GM20000 (cell line): ENCODE results near the gene VWA8.
"Not testable (repeated sequence)": the region's sequence is repeated elsewhere in the genome, so short reads cannot be mapped to it uniquely, and the experiment has no call there.

Experiments
- DNase-seq: peaks from one replicate; pipeline ENCODE4 v3.0.0; 2012; ENCODE audit warnings: low spot score
- CTCF ChIP-seq: IDR thresholded peaks from 2 replicates; pipeline ENCODE4 v1.5.1; 2012; ENCODE audit warnings: mild to moderate bottlenecking, control low read depth; ENCODE audit errors: extremely low read depth, missing control alignments

The VWA8 gene

GRCh38 chr13:41622432-41623429, 338.2 kb downstream of the VWA8 start:
- DNase-seq, result no peak
- TF ChIP-seq CTCF, result no peak

GRCh38 chr13:41621716-41622431, 339.0 kb downstream of the VWA8 start:
- no peak for DNase-seq
- no peak for TF ChIP-seq CTCF

DNA sequence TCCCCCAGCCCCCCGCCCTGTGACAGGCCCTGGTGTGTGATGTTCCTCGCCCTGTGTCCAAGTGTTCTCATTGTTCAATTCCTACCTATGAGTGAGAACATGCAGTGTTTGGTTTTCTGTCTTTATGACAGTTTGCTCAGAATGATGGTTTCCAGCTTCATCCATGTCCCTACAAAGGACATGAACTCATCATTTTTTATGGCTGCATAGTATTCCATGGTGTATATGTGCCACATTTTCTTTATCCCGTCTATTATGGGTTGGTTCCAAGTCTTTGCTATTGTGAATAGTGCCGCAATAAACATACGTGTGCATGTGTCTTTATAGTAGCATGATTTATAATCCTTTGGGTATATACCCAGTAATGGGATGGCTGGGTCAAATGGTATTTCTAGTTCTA, 343.3 kb downstream of the VWA8 start:
- DNase-seq, result not testable (repeated sequence)

DNA sequence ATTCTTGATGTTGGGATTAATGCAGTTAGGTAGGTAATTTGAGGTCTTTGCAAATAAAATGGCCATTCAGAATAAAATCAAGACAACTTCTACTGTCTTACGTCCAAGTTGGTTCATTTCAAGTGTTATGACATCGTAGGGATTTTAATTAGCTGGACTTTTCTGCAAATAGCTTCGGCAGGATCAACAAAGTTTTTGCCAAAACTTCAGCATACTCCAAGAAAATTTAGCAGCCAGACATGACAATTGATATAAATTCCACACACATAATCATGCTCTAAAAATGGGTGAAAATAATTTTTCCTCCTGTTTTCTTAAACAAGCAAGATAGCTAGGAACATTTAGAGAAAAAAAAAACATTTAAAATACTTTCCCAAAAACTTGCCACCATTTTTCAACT, 344.8 kb downstream of the VWA8 start:
- TF ChIP-seq CTCF, result no peak
- DNase-seq, result no peak

- TF ChIP-seq CTCF, result no peak
- no peak for DNase-seq
Observed at GRCh38 chr13:41615528-41615855, 345.4 kb downstream of the VWA8 start.

DNA sequence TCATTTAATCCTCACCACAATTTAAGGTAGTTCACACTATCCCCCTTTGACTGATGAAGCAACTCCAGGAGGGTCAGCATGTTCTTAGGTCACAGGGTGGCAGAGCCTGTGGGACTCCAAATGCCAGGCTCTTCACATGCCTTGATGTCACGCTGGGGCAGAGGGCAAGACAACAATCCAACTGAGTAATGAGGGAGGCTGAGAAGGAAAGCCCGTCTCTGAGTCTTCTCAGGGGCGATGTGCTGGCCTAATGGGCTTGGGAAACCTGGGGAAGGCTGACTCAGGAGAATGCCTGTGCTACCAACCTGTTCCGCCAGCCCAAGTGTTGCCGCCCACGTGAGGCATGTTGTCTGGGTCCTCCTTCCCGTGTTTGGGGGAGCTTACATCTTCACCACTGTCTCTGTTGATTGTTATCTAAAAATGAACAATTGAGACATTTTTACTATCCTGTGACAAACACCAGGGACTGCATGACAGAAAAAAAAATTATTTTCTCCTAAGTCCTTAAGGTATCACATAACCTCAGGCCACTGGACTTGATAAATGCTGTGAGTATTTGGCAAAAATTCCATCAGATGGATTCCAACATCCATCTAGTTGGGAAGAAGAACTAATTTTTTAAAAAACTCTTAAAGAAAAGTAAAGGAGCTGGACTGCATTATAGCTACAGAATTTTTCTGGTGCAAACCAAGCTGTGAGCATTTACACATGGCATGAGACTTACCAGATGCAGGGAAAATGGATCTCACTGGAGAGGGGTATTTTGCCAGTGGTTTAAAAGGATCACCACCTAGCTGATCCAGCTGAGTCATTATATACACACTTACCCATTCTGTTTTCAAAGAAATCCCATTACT, 346.0 kb downstream of the VWA8 start:
- no peak for DNase-seq
- no peak for TF ChIP-seq CTCF

GRCh38 chr13:41613984-41614661, 346.8 kb downstream of the VWA8 start:
- no peak for DNase-seq
- TF ChIP-seq CTCF, result no peak
